ENCODE measurements around the gene SNUPN.

SNUPN gene

GRCh38 chr15:75663931-75664421 is 38.5 kb upstream of the SNUPN start:
- TF ChIP-seq NFIC (IDR thresholded peaks at IDR 0.05) (no peak), TCF12 (IDR thresholded peaks at IDR 0.05; ENCODE audit: low read depth) (no peak)

- no peak for TF ChIP-seq RAD21 (IDR thresholded peaks at IDR 0.05; ENCODE audit: low read depth)
- TF ChIP-seq NFIC (IDR thresholded peaks at IDR 0.05) = no peak
- TF ChIP-seq ZBTB7A (IDR thresholded peaks at IDR 0.05; ENCODE audit: low read depth) = no peak
- TF ChIP-seq CREB1 (IDR thresholded peaks at IDR 0.05; ENCODE audit: low read depth) = no peak
- no peak for TF ChIP-seq FOXM1 (IDR thresholded peaks at IDR 0.05; ENCODE audit: borderline replicate concordance, low read depth)
- no peak for TF ChIP-seq TEAD4 (IDR thresholded peaks at IDR 0.05)
- TF ChIP-seq REST (IDR thresholded peaks at IDR 0.05; ENCODE audit: low read depth) = no peak
- TF ChIP-seq MAX (IDR thresholded peaks at IDR 0.05) = no peak
Measured at GRCh38 chr15:75662823-75663519, 37.4 kb upstream of the SNUPN start.

GRCh38 chr15:75661756-75662140 is 36.2 kb upstream of the SNUPN start:
- no peak for TF ChIP-seq EP300 (IDR thresholded peaks at IDR 0.05; ENCODE audit: borderline replicate concordance)
- TF ChIP-seq TCF12 (IDR thresholded peaks at IDR 0.05; ENCODE audit: low read depth) = no peak
- TF ChIP-seq USF1 (IDR thresholded peaks at IDR 0.05) = no peak
- no peak for TF ChIP-seq EGR1 (IDR thresholded peaks at IDR 0.05)
- no peak for TF ChIP-seq TEAD4 (IDR thresholded peaks at IDR 0.05)
- no peak for TF ChIP-seq NFIC (IDR thresholded peaks at IDR 0.05)
- no peak for TF ChIP-seq RAD21 (IDR thresholded peaks at IDR 0.05; ENCODE audit: low read depth)
- no peak for TF ChIP-seq REST (IDR thresholded peaks at IDR 0.05; ENCODE audit: low read depth)
- no peak for TF ChIP-seq FOXM1 (IDR thresholded peaks at IDR 0.05; ENCODE audit: borderline replicate concordance, low read depth)
- no peak for TF ChIP-seq MAX (IDR thresholded peaks at IDR 0.05)
- TF ChIP-seq TAF1 (IDR thresholded peaks at IDR 0.05; ENCODE audit: low read depth) = no peak
- no peak for TF ChIP-seq CEBPB (IDR thresholded peaks at IDR 0.05)
- no peak for TF ChIP-seq CREB1 (IDR thresholded peaks at IDR 0.05; ENCODE audit: low read depth)
- TF ChIP-seq ZBTB7A (IDR thresholded peaks at IDR 0.05; ENCODE audit: low read depth) = no peak
- TF ChIP-seq YY1 (IDR thresholded peaks at IDR 0.05; ENCODE audit: low read depth) = no peak

GRCh38 chr15:75661100-75661755 is 35.7 kb upstream of the SNUPN start:
- no peak for TF ChIP-seq TCF12 (IDR thresholded peaks at IDR 0.05; ENCODE audit: low read depth)
- no peak for TF ChIP-seq REST (IDR thresholded peaks at IDR 0.05; ENCODE audit: low read depth)
- TF ChIP-seq FOXM1 (IDR thresholded peaks at IDR 0.05; ENCODE audit: borderline replicate concordance, low read depth) = no peak
- TF ChIP-seq YY1 (IDR thresholded peaks at IDR 0.05; ENCODE audit: low read depth) = peak; percentile 6; the same call in 1 of the 2 replicates
- peak; percentile 80 for TF ChIP-seq TEAD4 (IDR thresholded peaks at IDR 0.05)
- TF ChIP-seq TAF1 (IDR thresholded peaks at IDR 0.05; ENCODE audit: low read depth) = peak; percentile 60; the same call in 1 of the 2 replicates
- TF ChIP-seq RAD21 (IDR thresholded peaks at IDR 0.05; ENCODE audit: low read depth) = no peak; the same call in 1 of the 2 replicates
- TF ChIP-seq MAX (IDR thresholded peaks at IDR 0.05) = peak; percentile 77
- no peak for TF ChIP-seq EGR1 (IDR thresholded peaks at IDR 0.05)
- no peak for TF ChIP-seq CREB1 (IDR thresholded peaks at IDR 0.05; ENCODE audit: low read depth)
- TF ChIP-seq EP300 (IDR thresholded peaks at IDR 0.05; ENCODE audit: borderline replicate concordance) = no peak
- no peak for TF ChIP-seq USF1 (IDR thresholded peaks at IDR 0.05)
- TF ChIP-seq NFIC (IDR thresholded peaks at IDR 0.05) = no peak; the same call in 1 of the 2 replicates
- no peak for TF ChIP-seq CEBPB (IDR thresholded peaks at IDR 0.05)
- TF ChIP-seq ZBTB7A (IDR thresholded peaks at IDR 0.05; ENCODE audit: low read depth) = no peak
